ENCODE results near the gene BCAS3. TPM values are rescaled to one million over a fixed set of nuclear protein-coding genes. Genes with fewer than 3 reads are reported as not detected.

Gene BCAS3
- total RNA-seq, 4 donors from 2014 or later = 13.0 to 27.8 (median 20.7) TPM

DNA sequence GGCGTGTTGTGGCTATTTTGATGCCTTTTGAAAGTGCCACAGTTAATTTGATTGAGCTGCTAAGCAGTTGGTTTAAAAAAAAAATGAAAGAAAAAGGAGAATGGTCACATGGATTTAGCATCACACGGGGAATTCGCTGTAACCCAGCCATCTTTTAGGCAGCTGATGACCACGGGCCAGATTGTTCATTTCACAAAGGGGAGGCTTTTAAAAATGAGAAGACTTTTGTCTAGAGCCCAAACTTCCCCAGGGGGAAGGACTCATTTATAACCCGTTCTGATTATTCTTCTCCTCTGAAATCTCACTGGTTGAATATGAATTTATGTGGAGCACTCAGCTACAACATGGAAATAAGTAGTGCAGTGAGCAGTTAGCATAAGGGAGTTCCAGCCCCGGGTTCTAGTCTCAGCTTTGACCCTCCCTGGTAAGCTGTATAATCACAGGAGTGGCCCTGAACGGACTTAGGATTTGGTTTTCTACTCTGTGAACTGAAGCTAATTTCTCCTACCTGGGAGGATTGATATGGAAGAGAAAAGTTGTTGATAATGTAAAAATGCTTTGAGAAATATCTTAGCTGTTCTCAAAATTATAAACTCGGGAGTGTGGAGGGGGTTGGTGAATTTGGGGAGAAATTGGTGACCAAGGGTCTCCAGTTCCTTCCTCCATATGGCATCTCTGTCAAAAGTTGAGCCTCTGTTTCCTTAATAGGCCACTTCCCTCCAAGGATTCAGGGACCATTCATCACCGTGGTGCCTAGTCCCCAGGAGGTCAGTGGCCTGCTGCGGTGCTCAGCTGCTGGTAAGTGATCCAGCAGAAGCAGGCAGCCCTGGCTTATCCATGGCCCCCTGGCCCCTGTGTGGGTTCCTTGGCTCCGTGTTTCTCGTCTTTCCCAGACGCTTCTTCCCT is 645.6 kb downstream of the BCAS3 start:
- WGBS, 2 donors = 43 to 58% methylated on average over 9 to 12 of the region's 13 CpGs
- no peaks in the 10 kb centered on the region for H3K9me3 ChIP-seq
- H3K27me3 ChIP-seq = no peaks in the 10 kb centered on the region
- no peak for DNase-seq
- H3K36me3 ChIP-seq = no peaks in the 10 kb centered on the region
- TF ChIP-seq, protein P1, sequence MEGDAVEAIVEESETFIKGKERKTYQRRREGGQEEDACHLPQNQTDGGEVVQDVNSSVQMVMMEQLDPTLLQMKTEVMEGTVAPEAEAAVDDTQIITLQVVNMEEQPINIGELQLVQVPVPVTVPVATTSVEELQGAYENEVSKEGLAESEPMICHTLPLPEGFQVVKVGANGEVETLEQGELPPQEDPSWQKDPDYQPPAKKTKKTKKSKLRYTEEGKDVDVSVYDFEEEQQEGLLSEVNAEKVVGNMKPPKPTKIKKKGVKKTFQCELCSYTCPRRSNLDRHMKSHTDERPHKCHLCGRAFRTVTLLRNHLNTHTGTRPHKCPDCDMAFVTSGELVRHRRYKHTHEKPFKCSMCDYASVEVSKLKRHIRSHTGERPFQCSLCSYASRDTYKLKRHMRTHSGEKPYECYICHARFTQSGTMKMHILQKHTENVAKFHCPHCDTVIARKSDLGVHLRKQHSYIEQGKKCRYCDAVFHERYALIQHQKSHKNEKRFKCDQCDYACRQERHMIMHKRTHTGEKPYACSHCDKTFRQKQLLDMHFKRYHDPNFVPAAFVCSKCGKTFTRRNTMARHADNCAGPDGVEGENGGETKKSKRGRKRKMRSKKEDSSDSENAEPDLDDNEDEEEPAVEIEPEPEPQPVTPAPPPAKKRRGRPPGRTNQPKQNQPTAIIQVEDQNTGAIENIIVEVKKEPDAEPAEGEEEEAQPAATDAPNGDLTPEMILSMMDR (IDR thresholded peaks at IDR 0.05) = no peak
- TF ChIP-seq POLR2A (IDR thresholded peaks at IDR 0.05) = no peak
- intact Hi-C loops (cut with DNase I) = no loop called here
- peak overlapping the region; percentile 48 to 78 (median 74) for H3K27ac ChIP-seq
- H3K4me1 ChIP-seq = peaks cover 0 to 36% (median 11%) of the 10 kb centered on the region in 3 donors
- H3K4me3 ChIP-seq = no peak overlapping the region

DNA sequence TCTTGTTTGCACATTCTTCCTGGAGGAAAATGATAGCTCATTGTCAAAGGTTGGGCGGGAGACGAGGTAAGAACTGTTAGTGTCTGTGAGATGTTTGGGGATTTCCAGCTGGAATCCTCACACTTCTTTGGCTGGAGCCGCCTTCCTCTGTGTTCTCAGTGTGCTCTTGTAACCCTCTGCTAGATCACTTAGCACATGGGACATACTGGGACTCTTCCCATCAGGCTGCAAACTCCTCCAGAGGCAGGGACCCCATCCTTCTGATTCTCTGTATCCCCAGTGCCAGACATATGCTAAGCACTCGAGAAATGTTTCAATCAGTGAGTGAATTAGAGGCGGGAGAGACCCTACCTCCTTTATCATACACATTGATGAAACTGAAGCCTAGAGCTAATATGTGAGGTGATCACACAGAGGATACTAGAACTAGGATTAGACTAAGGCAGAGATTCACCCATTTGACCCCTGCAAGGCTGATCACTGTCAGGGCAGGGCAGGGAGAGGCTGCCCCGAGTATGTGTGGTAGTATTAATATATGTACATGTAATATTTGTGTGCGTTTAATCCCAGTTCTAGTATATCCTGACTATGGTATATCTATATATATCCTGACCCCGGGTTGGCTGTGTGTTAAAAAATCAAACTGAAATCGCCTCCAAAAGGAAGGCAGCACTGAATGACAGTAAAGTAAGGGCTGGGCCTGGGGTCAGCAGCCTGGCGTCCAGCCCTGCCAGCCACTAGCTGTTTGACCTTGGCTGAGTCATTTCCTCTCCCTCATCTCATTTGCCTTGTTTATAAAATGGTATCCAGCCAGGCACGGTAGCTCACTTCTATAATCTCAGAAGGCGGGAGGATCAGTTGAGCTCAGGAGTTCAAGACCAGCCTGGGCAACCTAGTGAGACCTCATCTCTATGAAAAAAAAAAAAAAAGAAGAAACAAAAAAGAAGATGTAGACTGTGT is 646.5 kb downstream of the BCAS3 start:
- Histone ChIP-seq H3K27ac (peak overlapping the region; percentile 48 to 78 (median 74)), H3K9me3 (no peaks in the 10 kb centered on the region), H3K4me3 (no peak overlapping the region), H3K27me3 (no peaks in the 10 kb centered on the region), H3K4me1 (peaks cover 0 to 36% (median 11%) of the 10 kb centered on the region in 3 donors), H3K36me3 (no peaks in the 10 kb centered on the region)
- 63 to 74% methylated on average over 8 to 12 of the region's 12 CpGs for WGBS, 2 donors
- intact Hi-C loops (cut with DNase I) = no loop called here
- TF ChIP-seq, protein P1 (IDR thresholded peaks at IDR 0.05) = no peak
- no peak for DNase-seq

DNA sequence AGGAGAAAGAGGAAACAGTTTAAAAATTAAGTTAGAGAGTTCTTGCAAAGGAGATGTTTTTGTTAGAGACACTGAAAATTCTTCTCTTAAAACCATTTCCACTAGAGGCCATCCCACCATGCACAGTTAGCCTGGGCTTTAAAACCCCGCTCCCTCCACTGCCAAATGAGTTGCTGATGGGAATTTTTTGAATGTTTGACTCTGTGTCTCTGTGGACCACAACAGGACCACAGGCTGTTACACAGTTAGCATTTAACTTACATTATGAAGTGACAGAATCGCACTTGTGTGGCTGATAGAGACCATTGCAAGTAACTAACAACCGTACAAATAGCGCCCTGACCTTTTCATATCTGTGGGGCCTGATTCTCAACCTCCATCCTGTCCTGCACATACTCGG is 647.3 kb downstream of the BCAS3 start:
- peaks cover 0 to 36% (median 11%) of the 10 kb centered on the region in 3 donors for H3K4me1 ChIP-seq
- H3K4me3 ChIP-seq = no peak overlapping the region
- no peak for DNase-seq
- no peaks in the 10 kb centered on the region for H3K9me3 ChIP-seq
- H3K36me3 ChIP-seq = no peaks in the 10 kb centered on the region
- peak overlapping the region in 3 of 4 donors; percentile 45 to 75 (median 64) for H3K27ac ChIP-seq
- no peaks in the 10 kb centered on the region for H3K27me3 ChIP-seq
- TF ChIP-seq, protein P1 (IDR thresholded peaks at IDR 0.05) = no peak
- TF ChIP-seq POLR2A (IDR thresholded peaks at IDR 0.05) = no peak
- intact Hi-C loops (cut with DNase I) = no loop called here
- WGBS, 2 donors = 81 to 83% methylated on average over 4 to 5 of the region's 5 CpGs

DNA sequence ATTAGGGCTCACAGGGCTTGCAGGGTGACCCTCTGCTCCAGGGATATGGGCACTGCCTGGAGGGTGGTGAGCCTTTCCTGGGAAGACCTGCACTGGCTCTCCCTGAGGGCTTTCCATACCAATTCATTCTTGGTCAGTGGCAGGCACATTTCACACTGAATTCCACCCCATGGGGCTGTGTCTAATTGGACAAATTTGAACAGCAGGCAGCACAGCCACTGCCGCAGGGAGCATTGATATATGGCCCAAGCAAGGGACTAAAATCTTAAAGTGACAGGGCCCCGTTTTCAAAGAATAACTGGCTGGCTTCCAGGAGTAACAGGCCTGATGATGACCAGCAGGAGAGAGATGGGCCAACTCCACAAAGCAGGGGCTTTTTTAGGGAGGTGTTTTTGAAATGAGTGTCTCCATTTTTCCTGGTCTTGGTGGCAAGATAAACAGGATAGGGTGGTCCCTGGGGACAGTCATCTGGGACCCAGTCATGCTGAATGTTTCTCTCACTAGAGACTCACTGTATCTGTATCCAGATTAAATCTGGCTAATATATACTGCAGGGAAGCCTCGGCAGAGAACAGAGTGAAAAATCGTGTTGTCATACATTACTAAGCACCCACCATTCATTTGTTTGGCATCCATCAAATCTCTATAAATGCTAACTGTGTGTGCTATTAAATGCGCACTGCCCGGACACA is 647.9 kb downstream of the BCAS3 start:
- TF ChIP-seq POLR2A (IDR thresholded peaks at IDR 0.05) = no peak
- TF ChIP-seq, protein P1 (IDR thresholded peaks at IDR 0.05) = no peak
- 60 to 65% methylated on average over 6 of the region's 6 CpGs for WGBS, 2 donors
- Histone ChIP-seq H3K27me3 (no peaks in the 10 kb centered on the region), H3K36me3 (no peaks in the 10 kb centered on the region), H3K9me3 (no peaks in the 10 kb centered on the region), H3K4me1 (peaks cover 0 to 38% (median 11%) of the 10 kb centered on the region in 3 donors), H3K27ac (peak overlapping the region in 3 of 4 donors; percentile 45 to 75 (median 64)), H3K4me3 (no peak overlapping the region)
- intact Hi-C loops (cut with DNase I) = no loop called here
- no peak for DNase-seq
